ENCODE results near the gene GLYATL3.

Gene GLYATL3

GRCh38 chr6:49514571-49515484 is 15.1 kb downstream of the GLYATL3 start:
- no peak for DNase-seq (ENCODE audit: low spot score)

DNA sequence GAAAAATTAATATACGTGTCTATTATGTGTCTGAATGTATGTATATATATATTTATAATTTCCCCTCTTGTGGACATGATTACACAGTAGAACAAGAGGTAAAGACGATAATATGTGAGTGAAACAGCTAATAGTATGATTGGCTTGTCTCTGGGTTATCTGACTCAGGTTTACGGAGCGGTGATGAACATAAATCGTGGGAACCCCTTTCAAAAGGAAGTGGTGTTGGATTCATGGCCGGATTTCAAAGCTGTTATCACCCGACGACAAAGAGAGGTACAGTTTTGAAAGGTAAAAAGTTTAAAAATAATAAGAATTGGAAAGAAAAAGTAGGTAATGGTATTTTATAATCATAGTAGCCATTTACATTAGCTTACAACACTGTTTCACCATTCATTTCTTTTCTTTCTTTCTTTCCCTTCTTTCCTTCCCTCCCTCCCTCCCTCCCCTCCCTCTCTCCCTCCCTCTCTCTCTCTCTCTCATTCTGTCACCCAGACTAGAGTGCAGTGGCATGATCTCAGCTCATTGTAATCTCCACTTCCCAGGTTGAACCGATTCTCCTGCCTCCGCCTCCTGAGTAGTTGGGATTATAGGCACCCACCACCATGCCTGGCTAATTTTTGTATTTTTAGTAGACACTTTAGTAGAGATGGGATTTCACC is 15.9 kb downstream of the GLYATL3 start:
- DNase-seq (ENCODE audit: low spot score), result no peak

DNA sequence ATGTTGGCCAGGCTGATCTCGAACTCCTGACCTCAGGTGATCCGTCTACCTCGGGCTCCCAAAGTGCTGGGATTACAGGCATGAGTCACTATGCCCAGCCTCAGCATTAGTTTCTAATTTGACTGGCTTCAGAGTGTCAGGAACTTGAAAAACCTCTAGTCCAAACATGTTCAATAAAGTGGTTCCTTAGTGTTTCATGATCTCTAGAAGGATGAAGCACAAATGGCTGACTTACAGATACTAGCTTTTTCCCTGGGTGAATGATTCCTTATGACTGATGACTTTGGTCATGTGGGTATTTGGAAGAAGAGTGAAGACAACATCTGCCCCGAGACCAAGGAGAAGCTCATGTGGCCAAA is 16.4 kb downstream of the GLYATL3 start:
- no peak for DNase-seq (ENCODE audit: low spot score)

- no peak for DNase-seq (ENCODE audit: low spot score)
Measured at GRCh38 chr6:49517919-49518318, 18.2 kb downstream of the GLYATL3 start.

GRCh38 chr6:49519660-49520059 is 19.9 kb downstream of the GLYATL3 start:
- DNase-seq (ENCODE audit: low spot score), result no peak

DNA sequence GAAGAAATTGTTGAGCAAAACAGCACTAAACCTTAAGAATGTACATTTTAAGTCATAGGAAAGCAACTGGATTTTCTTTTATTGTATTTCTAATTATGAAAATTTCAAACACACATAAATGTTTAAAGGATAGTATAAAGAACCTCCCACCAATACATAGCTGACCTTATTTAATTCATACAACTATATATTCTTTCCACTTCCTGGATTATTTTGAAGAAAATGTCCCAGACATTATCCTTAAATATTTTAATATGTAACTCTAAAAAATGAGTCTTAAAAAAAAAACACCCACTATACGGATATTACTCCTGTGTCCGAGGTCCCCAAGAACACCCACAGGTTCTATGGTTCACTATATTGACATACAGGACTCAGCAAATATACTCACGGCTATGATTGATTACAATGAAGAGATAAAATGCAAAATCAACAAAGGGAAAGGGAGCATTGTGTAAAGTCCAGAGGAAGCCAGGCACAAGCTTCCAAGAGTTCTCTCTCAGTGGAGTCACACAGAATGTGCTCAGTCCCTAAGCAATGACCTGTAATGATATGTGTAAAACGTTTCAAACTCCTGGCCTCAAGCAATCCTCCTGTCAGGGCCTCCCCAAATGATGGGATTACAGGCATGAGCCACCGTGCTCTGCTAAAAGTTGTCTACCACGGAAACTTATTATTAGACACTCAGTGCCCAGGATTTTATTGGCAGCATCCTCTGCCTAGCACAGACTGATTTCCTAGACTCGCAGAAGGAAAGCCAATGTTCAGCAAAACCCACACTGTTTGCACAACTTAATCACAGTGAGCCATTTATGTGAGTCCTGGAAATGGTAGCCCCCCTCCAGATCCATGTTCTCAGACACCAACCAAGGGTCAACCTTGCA is 23.2 kb downstream of the GLYATL3 start:
- DNase-seq (ENCODE audit: low spot score), result no peak

DNA sequence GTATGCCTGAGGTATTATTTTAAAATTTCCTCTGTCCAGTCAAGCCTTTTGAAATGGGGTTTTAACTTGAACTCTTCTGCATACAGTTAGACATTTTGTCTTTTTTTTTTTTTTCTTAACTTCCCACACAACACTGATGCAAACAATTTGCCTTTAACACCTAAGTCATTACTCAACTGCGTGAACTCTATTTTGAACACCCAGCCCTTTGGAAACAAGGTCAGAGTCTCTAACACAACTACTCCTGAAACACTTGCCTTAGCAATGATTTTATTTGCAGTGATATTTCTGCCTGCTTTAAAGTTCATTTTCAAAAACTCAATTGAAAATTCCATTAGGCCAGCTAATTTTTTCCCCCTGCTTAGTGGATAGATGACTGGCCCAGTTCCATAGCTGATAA is 24.2 kb downstream of the GLYATL3 start:
- no peak for DNase-seq (ENCODE audit: low spot score)

- DNase-seq (ENCODE audit: low spot score), result no peak
Measured at GRCh38 chr6:49524541-49524940, 24.8 kb downstream of the GLYATL3 start.

- DNase-seq (ENCODE audit: low spot score), result no peak
Measured at GRCh38 chr6:49526598-49526997, 26.9 kb downstream of the GLYATL3 start.

DNA sequence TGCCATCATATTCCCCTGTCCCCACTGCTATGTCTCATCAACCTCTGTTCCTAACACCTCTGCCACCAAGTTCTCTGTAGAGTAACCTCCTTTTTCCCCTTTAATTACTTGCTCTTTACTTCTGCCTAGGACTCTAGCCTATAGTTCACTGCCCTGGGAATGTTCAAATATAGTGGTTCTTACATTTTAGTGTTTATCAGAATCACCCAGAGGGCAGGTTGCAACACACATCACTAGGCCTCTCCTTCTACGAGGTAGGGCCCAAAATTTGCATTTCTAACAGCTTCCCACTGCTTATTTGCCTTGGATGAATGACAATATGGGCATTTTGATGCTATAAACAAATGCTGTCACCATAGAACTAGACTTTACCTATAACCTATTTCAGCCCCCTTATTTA is 27.6 kb downstream of the GLYATL3 start:
- no peak for DNase-seq (ENCODE audit: low spot score)

- no peak for DNase-seq (ENCODE audit: low spot score)
Measured at GRCh38 chr6:49528571-49528970, 28.8 kb downstream of the GLYATL3 start.

- no peak for DNase-seq (ENCODE audit: low spot score)
Measured at GRCh38 chr6:49530141-49530776, 30.5 kb downstream of the GLYATL3 start.

DNA sequence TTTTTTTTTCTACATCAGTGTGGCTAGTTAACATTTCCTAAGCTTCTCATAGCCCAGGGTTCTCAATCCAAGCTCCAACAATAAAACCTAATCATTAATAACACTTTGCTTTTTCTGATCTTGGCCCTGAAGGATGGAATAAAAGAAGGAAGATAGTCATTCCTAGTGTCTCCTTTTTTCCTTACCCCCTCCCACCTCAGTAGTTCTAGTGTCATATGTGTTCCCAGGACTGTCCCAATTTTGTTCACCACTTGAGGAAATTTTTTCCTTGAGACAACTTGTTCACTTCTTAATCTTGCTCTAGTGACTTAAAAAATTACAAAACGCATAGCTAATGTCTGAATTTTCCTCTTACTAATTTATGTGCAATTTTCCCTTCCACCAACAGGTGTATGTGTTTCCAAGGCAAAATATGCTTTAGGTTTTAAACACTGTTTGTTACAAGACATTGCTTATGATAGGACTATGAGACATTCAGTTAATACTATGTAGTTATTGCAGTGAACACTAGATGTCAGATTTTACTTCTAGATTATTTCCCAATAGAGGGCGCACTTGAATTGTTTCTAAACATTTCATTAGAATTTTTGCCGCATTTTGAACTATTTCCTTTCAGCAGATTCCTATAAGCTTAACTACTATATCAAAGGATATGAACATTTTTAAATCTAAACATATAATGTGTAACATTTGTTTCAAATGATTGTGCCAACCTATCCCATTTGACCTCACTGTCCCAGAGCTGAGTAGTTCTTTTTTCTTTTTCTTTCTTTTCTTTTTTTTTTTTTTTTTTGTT is 32.2 kb downstream of the GLYATL3 start:
- DNase-seq (ENCODE audit: low spot score), result peak; percentile 59

DNA sequence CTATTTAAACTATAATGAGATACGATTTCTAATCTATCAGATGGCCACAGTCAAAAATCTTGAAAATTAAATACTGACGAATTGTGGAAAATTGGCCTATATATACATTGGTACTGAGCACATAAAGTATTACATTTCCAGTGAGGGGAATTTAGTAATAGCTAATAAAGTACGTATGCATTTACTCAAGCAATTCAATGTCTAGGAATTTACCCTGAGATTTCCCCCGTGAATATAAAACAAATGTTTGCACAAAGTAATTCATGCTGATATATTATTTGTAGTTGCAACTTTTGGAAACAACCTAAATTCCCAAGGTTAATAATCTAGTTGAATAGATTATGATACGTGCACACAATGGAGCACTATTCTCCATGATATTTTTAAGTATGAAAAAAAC is 36.1 kb downstream of the GLYATL3 start:
- DNase-seq (ENCODE audit: low spot score), result no peak

GRCh38 chr6:49539102-49539501 is 39.4 kb downstream of the GLYATL3 start:
- no peak for DNase-seq (ENCODE audit: low spot score)

DNA sequence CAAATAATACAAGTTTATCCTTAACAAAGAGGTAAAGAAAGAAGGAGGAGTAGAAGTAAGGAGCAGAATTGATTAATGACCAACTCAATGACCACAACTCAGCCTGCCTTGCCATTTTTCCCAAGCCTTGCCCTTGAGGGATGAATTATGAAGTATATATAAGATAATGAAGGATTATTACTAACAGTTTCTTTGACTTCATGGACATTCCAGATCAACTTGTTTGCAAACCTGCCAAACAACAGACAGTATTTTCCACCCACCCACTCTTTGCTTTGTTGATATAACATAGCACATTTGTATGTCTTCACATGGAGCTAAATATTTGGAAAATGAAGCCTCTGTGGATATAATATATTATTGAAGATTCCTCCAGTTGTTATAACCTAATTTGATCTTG is 40.9 kb downstream of the GLYATL3 start:
- DNase-seq (ENCODE audit: low spot score), result no peak

GRCh38 chr6:49541210-49541724 is 41.5 kb downstream of the GLYATL3 start:
- DNase-seq (ENCODE audit: low spot score), result peak; percentile 51

DNA sequence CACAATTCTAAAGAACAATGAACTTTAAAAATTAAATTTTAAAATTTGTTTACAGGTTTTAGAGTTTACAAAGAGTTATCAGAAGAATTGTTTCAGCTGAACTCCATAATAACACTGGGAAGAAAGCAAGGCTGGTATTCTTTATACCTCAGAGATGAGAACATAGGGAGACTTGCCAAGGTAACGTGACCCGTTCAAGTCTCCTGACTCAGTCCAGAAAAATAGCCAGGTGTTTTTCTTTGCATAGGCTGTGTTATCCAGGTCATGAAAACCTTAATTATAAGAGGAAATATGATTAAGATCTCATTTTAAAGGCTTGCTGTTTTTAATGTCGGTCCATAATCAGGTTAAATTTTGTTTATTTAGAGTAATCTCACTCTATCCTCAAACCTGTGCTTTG is 42.2 kb downstream of the GLYATL3 start:
- no peak for DNase-seq (ENCODE audit: low spot score)

GRCh38 chr6:49543087-49543858 is 43.5 kb downstream of the GLYATL3 start:
- DNase-seq (ENCODE audit: low spot score), result no peak

DNA sequence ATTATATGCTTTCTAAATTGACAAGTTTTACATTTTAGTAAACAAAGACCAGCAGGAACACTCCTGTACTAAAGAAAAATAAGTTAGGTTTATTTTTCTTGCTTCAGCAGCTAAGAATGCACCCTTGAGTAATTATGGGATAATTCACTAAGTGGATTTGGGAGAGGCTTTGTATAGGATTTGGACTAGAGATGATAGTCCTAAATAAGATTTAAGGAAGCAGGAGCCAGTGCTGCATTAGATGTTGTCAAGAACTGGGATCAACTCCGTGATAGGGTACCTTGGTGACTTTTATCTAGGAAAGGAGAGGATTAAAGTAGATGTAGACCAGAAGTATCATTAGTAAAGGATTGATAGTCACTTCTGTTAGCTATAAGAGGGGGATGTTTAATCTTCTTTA is 46.6 kb downstream of the GLYATL3 start:
- no peak for DNase-seq (ENCODE audit: low spot score)

Data from AG08395 (cell line).